Activated T-cell treated with anti-CD3 and anti-CD28 coated beads for 24 hours (primary cell): ENCODE results near the gene MUL1.

ENCODE experiments used
- DNase-seq: peaks from one replicate; pipeline ENCODE4 v3.0.0-alpha.2; 2020; ENCODE audit warnings: low read depth

MUL1 gene

DNA sequence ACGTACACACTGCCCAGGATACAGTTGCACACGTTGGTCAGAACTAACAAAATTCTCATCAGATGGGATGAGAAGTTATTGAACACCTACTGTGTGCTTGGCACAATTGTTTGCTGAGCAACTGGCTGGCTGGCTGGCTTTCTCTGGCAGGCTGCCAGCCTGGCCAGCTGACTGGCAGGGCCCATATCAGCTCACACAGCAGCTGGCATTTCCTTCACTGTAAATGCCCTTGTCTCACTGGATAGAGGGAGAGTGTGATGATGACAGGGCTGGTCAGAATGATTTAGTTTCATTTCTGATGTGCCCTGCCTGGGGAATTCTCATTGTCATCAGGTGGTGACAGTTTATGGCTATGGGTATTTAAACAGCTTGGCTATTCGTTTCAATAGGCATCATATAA lies 37.8 kb downstream of the MUL1 start:
- DNase-seq = no peak

DNA sequence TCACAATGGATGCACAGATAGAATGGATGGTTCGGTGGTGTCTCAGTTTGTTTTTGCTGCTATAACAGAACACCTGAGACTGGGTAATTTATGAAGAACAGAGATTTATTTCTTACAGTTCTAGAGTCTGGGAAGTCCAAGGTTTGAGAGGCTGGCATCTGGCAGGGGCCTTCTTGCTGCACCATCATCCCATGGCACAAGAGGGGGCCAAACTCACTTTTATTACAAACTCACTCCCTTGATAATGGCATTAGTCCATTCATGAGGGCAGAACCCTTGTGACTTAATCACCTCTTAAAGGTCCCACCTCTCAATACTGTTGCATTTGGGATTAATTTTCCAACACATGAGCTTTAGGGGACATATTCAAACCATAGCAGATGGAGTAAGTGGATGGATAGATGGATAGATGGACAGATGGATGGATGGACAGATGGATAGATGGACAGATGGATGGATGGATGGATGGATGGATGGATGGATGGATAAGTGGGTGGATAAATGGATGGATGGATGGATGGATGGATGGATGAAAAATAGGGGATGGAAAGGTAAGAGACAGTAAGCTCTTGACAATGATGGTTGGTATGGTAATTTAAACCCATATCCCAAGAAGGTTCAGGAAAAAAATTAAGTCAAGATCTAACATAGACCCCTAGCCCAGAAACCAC lies 38.4 kb downstream of the MUL1 start:
- DNase-seq = no peak

DNA sequence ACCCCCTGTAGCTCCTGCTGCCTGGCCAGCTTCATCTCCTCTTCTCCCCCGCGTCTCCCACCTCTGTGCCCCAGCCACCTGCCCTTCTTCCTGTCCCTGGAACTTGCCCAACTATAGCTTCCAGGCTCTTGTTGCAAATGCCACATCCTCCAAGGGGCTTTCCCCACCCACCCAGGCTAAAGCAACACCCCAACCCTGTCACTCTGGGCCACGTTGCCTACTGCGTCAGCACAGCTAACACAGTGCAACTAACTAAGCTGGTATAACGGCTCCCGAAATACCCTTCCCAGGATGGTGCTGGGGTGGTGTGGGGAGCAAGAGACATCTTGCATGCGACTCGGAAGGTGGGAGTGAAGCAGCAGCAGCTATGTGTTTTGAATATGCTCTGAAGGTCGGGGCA lies 41.7 kb downstream of the MUL1 start:
- peak; percentile 16 for DNase-seq

DNA sequence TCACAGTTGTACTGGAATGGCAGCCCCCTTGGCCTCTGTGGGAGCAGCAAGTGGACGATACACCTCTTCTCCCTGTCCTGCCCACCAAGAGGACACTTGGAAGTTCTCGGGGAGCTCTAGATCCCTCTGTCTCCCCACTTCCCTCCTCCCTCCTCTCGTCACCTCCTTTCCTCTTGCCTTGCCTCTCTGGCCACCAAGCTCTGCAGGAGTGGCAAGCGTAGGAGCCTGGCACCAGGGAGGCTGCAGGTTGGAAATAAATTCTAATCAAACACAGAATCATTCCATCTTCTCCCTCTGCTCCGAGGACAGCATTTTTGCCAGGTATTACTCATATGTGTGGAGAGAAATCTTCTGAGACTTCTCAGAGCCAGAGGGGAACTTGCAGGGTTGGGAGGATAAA lies 42.8 kb downstream of the MUL1 start:
- no peak for DNase-seq

DNA sequence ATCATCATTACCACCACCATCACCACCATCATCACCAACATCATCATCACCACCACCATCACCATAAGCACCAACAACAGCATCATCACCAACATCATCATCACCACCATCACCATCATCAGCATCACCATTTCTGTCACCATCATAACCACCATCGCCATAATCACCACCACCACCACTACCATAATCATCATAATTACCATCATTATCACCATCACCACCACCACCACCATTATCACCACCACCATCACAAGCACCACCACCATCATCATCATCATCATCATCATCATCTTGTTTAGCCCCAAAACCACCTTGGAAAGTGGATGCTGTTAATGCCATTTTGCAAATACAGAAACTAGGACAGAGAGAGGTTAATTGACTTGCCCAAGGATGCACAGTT lies 44.4 kb downstream of the MUL1 start:
- no peak for DNase-seq

DNA sequence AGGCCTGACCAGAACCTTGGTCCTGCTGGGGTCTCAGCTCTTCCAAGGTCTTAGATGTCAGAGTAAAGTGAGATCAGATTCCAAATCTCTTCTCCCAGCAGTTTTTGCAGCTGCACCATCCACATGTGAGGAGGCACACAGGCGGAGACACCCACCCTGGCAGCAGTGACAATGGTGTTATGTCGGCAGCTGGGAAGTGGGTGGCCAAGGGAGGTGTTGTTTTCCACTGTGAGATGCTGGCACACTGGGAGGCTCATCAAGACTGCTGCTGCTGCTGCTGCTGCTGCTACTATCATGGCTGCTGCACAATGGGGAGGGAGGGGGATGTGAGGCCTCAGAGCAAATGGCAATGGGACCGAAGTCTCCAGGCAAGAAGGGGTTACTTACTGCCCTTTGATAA lies 45.6 kb downstream of the MUL1 start:
- no peak for DNase-seq

DNA sequence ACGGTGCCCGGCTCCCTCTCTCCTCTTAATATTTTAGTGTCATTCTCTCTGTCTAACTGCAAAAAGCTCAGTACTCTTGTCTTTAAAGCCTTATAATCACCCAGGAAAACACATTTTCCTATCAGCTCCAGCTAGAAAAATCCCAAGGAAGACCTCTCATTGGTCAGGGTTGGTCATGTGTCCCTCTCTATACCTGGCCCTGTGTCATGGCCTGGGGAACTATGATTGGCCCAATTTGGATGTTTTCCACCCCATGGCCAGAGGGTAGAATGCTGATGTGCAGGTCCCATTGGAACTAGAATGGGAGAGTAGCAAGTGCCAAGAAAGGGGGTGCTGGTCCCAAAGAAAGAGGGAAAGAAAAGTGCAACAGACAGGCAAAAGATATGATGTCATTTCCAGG lies 49.2 kb downstream of the MUL1 start:
- DNase-seq = no peak

DNA sequence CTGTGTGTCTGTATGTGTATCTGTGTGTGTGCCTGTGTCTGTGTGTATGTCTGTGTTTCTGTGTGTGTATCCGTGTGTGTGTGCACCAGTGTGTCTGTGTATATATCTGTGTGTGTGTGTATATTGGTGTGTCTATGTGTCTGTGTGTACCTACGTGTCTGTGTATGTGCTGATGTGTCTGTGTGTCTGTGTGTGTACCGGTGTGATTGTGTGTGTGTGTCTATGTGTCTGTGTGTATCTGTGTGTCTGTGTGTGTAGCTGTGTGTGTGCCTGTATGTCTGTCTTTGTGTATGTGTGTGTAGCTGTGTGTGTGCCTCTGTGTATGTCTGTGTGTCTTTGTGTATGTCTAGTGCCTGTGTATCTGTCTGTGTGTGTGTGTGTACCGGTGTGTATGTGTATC lies 53.9 kb downstream of the MUL1 start:
- DNase-seq = no peak

DNA sequence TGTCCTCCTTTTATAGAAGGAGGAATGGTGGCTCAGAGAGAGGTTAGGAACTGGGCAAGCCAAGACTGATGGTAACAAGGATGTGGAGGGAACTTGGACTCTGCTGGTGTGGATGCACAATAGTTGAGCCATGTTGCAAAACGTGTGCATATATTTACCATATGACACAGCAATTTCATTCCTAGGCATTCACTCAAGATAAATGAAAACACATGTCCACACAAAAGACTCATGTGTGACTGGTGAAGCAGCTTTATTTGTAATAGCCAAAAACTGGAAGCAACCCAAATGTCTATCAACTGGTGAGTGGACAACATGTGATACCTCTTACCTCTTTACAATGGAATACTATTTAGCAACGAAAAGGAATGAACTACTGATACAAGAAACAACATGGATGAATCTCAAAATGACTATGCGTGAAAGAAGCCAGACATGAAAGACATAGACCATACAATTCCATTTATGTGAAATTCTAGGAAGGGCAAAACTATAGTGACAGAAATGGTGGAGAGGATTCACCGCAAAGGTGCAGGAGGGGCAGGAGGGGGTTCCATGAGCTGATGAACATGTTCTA lies 58.1 kb downstream of the MUL1 start:
- no peak for DNase-seq
